GM19395 (cell line): Measurements from ENCODE around the gene BSX.

Experiments
- ATAC-seq: cut with Tn5 transposase; IDR thresholded peaks from one replicate; pipeline ENCODE4 v1.9.1; 2021; ENCODE audit warnings: mild to moderate bottlenecking, moderate library complexity; ENCODE audit not compliant: unreplicated experiment

The BSX gene

GRCh38 chr11:122963961-122964360, 17.7 kb downstream of the BSX start:
- no peak for ATAC-seq

DNA sequence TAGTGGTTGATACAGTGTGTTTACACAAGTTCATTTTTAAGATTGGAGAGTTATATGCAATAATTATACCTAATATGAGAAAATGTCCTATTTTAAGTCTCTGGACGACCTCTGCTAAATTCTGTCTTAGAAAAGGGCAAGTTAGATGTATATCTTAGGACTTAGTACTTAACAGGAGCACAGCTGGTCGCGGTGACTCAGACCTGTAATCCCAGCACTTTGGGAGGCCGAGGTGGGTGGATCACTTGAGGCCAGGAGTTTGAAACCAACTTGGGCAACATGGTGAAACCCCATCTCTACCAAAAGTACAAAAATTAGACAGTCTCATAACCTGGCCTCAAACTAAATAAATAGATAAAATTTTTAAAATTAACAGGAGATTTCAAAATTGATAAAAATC, 27.2 kb downstream of the BSX start:
- ATAC-seq, result no peak

DNA sequence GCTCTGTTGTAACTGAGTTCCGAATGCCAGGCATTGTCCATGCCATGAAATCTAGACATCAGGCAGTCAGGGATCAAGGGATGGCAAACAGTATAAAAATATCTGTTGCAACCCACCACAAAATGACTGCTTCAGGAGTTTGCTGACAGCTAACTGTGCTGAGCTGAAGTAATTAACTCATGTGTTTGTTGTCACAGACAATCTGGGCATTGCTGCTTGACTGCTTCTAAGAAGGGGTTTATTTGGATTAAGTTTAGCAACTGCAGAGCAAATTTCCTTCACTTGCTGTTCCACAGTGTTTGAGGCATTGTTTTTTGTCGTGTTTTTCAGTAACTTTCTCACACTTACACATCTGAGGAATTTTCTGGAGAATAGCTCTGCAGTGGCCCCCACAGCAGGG, 30.4 kb downstream of the BSX start:
- ATAC-seq, result no peak

- ATAC-seq, result no peak
Observed at GRCh38 chr11:122938557-122938956, 43.1 kb downstream of the BSX start.

GRCh38 chr11:122937983-122938382, 43.7 kb downstream of the BSX start:
- no peak for ATAC-seq

GRCh38 chr11:122933416-122933815, 48.2 kb downstream of the BSX start:
- ATAC-seq, result no peak

- ATAC-seq, result no peak
Observed at GRCh38 chr11:122931510-122931909, 50.1 kb downstream of the BSX start.
